ENCODE results near the gene PHC2. TPM values are rescaled to one million over a fixed set of nuclear protein-coding genes. Genes with fewer than 3 reads are reported as not detected.

Gene PHC2
- total RNA-seq, 1 donor from 2014 or later = 287 TPM

GRCh38 chr1:33426916-33427315 lies 4.0 kb downstream of the PHC2 start:
- no peak for TF ChIP-seq CTCF (IDR thresholded peaks at IDR 0.05; ENCODE audit: partially characterized antibody, unreplicated experiment)
- no peak for DNase-seq
- no peak overlapping the region for H3K4me3 Mint-ChIP-seq (ENCODE audit: unreplicated experiment)
- no peak overlapping the region for H3K27ac Mint-ChIP-seq (ENCODE audit: unreplicated experiment)
- peaks cover 2% of the 10 kb centered on the region for H3K27me3 Mint-ChIP-seq (ENCODE audit: unreplicated experiment)
- H3K9me3 Mint-ChIP-seq (ENCODE audit: unreplicated experiment) = no peaks in the 10 kb centered on the region
- no peaks in the 10 kb centered on the region for H3K4me1 Mint-ChIP-seq (ENCODE audit: low read depth, unreplicated experiment)
- H3K36me3 Mint-ChIP-seq (ENCODE audit: unreplicated experiment) = no peaks in the 10 kb centered on the region

- H3K27me3 Mint-ChIP-seq (ENCODE audit: unreplicated experiment) = peaks cover 2% of the 10 kb centered on the region
- no peak overlapping the region for H3K27ac Mint-ChIP-seq (ENCODE audit: unreplicated experiment)
- no peak overlapping the region for H3K4me3 Mint-ChIP-seq (ENCODE audit: unreplicated experiment)
- no peaks in the 10 kb centered on the region for H3K9me3 Mint-ChIP-seq (ENCODE audit: unreplicated experiment)
- no peak for DNase-seq
- no peak for TF ChIP-seq CTCF (IDR thresholded peaks at IDR 0.05; ENCODE audit: partially characterized antibody, unreplicated experiment)
- H3K36me3 Mint-ChIP-seq (ENCODE audit: unreplicated experiment) = no peaks in the 10 kb centered on the region
- H3K4me1 Mint-ChIP-seq (ENCODE audit: low read depth, unreplicated experiment) = no peaks in the 10 kb centered on the region
These were observed 5.0 kb downstream of the PHC2 start for GRCh38 chr1:33425900-33426299.

GRCh38 chr1:33424610-33425009 lies 6.3 kb downstream of the PHC2 start:
- no peak overlapping the region for H3K27ac Mint-ChIP-seq (ENCODE audit: unreplicated experiment)
- H3K4me3 Mint-ChIP-seq (ENCODE audit: unreplicated experiment) = no peak overlapping the region
- no peaks in the 10 kb centered on the region for H3K4me1 Mint-ChIP-seq (ENCODE audit: low read depth, unreplicated experiment)
- H3K36me3 Mint-ChIP-seq (ENCODE audit: unreplicated experiment) = no peaks in the 10 kb centered on the region
- DNase-seq = no peak
- TF ChIP-seq CTCF (IDR thresholded peaks at IDR 0.05; ENCODE audit: partially characterized antibody, unreplicated experiment) = no peak
- H3K27me3 Mint-ChIP-seq (ENCODE audit: unreplicated experiment) = peaks cover 2% of the 10 kb centered on the region
- H3K9me3 Mint-ChIP-seq (ENCODE audit: unreplicated experiment) = no peaks in the 10 kb centered on the region

GRCh38 chr1:33424205-33424604 lies 6.7 kb downstream of the PHC2 start:
- Mint-ChIP-seq H3K4me3 (ENCODE audit: unreplicated experiment) (no peak overlapping the region), H3K36me3 (ENCODE audit: unreplicated experiment) (no peaks in the 10 kb centered on the region), H3K27me3 (ENCODE audit: unreplicated experiment) (peaks cover 2% of the 10 kb centered on the region), H3K4me1 (ENCODE audit: low read depth, unreplicated experiment) (no peaks in the 10 kb centered on the region), H3K27ac (ENCODE audit: unreplicated experiment) (no peak overlapping the region), H3K9me3 (ENCODE audit: unreplicated experiment) (no peaks in the 10 kb centered on the region)
- TF ChIP-seq CTCF (IDR thresholded peaks at IDR 0.05; ENCODE audit: partially characterized antibody, unreplicated experiment) = no peak
- DNase-seq = no peak

- Mint-ChIP-seq H3K4me3 (ENCODE audit: unreplicated experiment) (no peak overlapping the region), H3K4me1 (ENCODE audit: low read depth, unreplicated experiment) (no peaks in the 10 kb centered on the region), H3K36me3 (ENCODE audit: unreplicated experiment) (peaks cover 6% of the 10 kb centered on the region), H3K27me3 (ENCODE audit: unreplicated experiment) (peaks cover 2% of the 10 kb centered on the region), H3K9me3 (ENCODE audit: unreplicated experiment) (no peaks in the 10 kb centered on the region), H3K27ac (ENCODE audit: unreplicated experiment) (no peak overlapping the region)
- no peak for TF ChIP-seq CTCF (IDR thresholded peaks at IDR 0.05; ENCODE audit: partially characterized antibody, unreplicated experiment)
- DNase-seq = no peak
These were observed 9.8 kb downstream of the PHC2 start for GRCh38 chr1:33420870-33421775.

All from glutamatergic neuron (in vitro differentiated cells).